K562 treated with DMSO at 1 percent for 24 hours (cell line): ENCODE results near the gene PLEKHG7. TPM values are rescaled to one million over a fixed set of nuclear protein-coding genes. Genes with fewer than 3 reads are reported as not detected.

Experiments
- total RNA-seq: library from RNA; unstranded; fragments of 300-600 nt; gene quantifications from 2 replicates; pipeline ENCODE4 v1.2.3, GENCODE V29; 2022; ENCODE audit warnings: low read depth; ENCODE audit not compliant: insufficient read depth

PLEKHG7 gene
- total RNA-seq = not detected in 2 replicates

DNA sequence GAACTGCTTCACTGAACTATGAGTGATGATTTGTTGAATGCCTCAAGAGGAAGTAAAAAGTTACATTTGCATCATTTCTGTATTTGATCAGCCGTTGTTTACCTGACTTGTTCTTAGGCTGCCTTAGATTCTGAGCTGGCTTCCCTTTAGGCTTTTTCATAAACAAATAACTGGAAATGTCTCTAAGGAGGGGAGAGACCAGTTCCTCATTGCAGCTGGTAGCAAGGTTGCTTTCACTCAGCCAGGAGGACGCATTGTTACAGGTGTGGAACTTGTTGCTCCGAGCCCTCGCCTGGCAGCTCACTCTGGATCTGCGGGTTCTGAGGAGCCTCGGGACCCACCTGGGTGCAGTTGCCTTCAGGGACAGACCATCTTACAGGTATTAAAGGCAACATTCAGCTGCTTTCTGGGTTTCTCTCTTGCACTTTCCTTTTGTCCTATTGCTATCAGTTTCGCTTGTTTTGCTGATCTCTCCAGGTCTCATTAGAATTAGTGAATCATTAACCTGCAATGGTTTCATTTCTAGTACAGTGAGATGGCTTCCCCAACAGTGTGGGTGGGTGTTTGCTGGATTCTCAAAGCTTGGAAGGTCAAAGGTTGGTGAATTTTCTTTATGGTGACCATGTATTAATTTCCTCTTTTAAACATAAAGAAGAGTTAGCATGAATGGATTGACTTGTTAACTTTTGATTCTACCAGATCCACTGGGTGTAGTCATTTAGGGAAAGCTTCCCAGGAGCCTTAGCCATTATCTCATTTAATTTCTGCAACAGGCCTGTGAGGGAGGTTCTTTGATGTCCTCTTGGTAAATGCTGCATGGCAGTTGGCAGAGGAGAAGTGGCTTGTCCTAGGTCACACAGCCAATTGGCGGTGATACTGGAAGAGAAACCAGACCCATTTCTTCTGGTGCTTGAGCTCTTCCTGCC is at the start of gene PLEKHG7:
Gene PLEKHG7, plus strand, starts transcription at position 236 of the 926 bp plus-strand sequence. CDS start 3,643 bp downstream, outside the sequence.

Other genes starting within 250 kb of the PLEKHG7 start
- gene EEA1, start 226.3 kb downstream of the PLEKHG7 start, total RNA-seq = 2.9 and 3.4 TPM in 2 replicates